Heart right ventricle (tissue), 16 donors: ENCODE data around the gene URB2. TPM values are rescaled to one million over a fixed set of nuclear protein-coding genes. Genes with fewer than 3 reads are reported as not detected.

Source experiments
- ATAC-seq, 8 donors: fragments of 200-7000 bp; cut with Tn5 transposase; one replicate each; pipeline ENCODE4 v1.9.1; 2020; ENCODE audit warnings: mild to moderate bottlenecking in 8 of 8, moderate library complexity in 8 of 8, moderate number of reproducible peaks in 1 of 8
- DNase-seq, 2 donors: peaks; one replicate each; pipeline ENCODE4 v3.0.0-alpha.2; 2020
- H3K27ac ChIP-seq, 10 donors: fragments of 200-600 bp; sonication (generic) in 2 of 10; one replicate each; pipeline versions ENCODE4 v1.5.0 to v1.8.0; 2020 to 2022; ENCODE audit warnings: mild to moderate bottlenecking in 3 of 10
- H3K27me3 ChIP-seq, 7 donors: fragments of 200-600 bp; one replicate each; pipeline ENCODE4 v1.8.0; 2021 to 2022; ENCODE audit warnings: mild to moderate bottlenecking in 2 of 7
- H3K36me3 ChIP-seq, 9 donors: fragments of 200-600 bp; sonication (generic) in 1 of 9; one replicate each; pipeline versions ENCODE4 v1.5.0 to v1.8.0; 2020 to 2022; ENCODE audit warnings: mild to moderate bottlenecking in 2 of 9
- H3K4me1 ChIP-seq, 9 donors: fragments of 200-600 bp; sonication (generic) in 1 of 9; one replicate each; pipeline versions ENCODE4 v1.5.0 to v1.8.0; 2020 to 2022; ENCODE audit warnings: mild to moderate bottlenecking in 4 of 9
- H3K4me3 ChIP-seq, 10 donors: fragments of 200-600 bp; sonication (generic) in 2 of 10; one replicate each; pipeline versions ENCODE4 v1.5.0 to v1.8.0; 2020 to 2022; ENCODE audit warnings: mild to moderate bottlenecking in 7 of 10, moderate library complexity in 2 of 10
- H3K9me3 ChIP-seq, 11 donors: fragments of 200-600 bp in 10 of 11; sonication (generic) in 2 of 11; one replicate each; pipeline versions ENCODE4 v1.5.0 to v1.8.0; 2013 to 2022; ENCODE audit warnings: mild to moderate bottlenecking in 2 of 11, control low read depth in 1 of 11, moderate library complexity in 1 of 11
- WGBS, 2 donors: extraction: QIAGEN DNeasy Blood & Tissue Kit; methylation state at CpG; one replicate each; pipeline ENCODE4 v1.1.7; 2013; ENCODE audit warnings: inconsistent platforms in 1 of 2; 5-methylcytosine and 5-hydroxymethylcytosine counted together
- intact Hi-C, 10 donors: fragments of 100-400 bp; cut with DNase I; formaldehyde crosslinking; loops; one replicate each; pipeline versions ENCODE4 v1.11.1 to v1.14.2; 2022
- polyA plus RNA-seq, 2 donors: library from polyadenylated mRNA; stranded (reverse); fragments of 200-250 nt; gene quantifications; one replicate each; pipeline ENCODE4 v1.2.3, GENCODE V29; 2013
- total RNA-seq, 10 donors: library from RNA; stranded (reverse); fragmentation: NEBNext Ultra II Directional in 3 of 10; extraction: Animal tissue kit (Norgen Biotek cat#: 25700) in 3 of 10; gene quantifications; one replicate each; pipeline versions ENCODE4 v1.2.1 to v1.2.4, GENCODE V29; 2021 to 2023
- TF ChIP-seq, protein P1 (sequence below), 9 donors: fragments of 200-600 bp; sonication (generic) in 2 of 9; IDR thresholded peaks; one replicate each; pipeline versions ENCODE4 v1.5.0 to v1.8.0; 2021 to 2022; ENCODE audit warnings: antibody characterized with exemption in 9 of 9, mild to moderate bottlenecking in 5 of 9, moderate library complexity in 1 of 9
- donor health status: Arrhythmogenic right ventricular cardiomyopathy.
- donor health status: ischemic (EF 13 %, LVEDD 7.1; RV severe dilation, severe dysfunction).
- donor health status: healthy with polysubstance abuse.
- donor health status: DM: no; HTN: yes; CAD: no.
- donor health status: DM: no; HTN: no; CAD: no.
- donor health status: ischemic (EF 25% LVEDD 6.9; RV normal size, moderate dysfunction).
- donor health status: ischemic (EF 25% LVEDD 5.7; RV mildly dilated, moderate dysfunction).
- donor health status: healthy.
- donor health status: DM: yes; HTN: yes; CAD: no.
- donor health status: Ischemic cardiomyopathy.
- donor health status: ischemic (EF 35%, LVEDD 5.7; RV mildly dilated, moderate dysfunction).
- donor health status: nonischemic (EF 11% LVEDD 7.7; RV severe dilation, severe dysfunction).
- donor health status: DM: yes; HTN: yes; CAD: no.
- donor health status: PGD.
- donor health status: ischemic (EF 29% LVEDD 5.4; RV normal size, mild dysfunction).
- donor health status: nonischemic (EF 23%, LVEDD 6.1; RV moderate dilation, normal function).

Gene URB2
- total and polyA plus RNA-seq, 12 donors: 1.6 to 5.6 (median 4.2) TPM

DNA sequence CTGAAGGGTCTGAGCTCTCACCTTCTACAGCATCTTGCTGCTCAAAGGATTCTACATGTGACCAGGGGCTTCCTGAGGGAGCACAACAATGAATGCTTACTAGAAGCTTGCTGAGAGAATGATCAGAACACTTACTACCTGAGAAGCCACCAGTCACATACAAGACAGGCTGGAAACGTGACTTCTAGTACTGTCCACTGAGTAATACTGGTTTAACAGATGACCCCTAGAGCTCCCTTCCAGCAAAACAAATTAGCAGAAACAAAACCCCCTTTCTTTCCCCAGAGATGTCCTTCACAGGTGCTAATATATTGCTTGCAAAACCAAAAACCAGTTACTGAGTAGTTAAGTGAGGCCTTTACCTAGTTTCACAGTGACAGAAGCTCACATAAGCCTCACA lies 2.2 kb upstream of the URB2 start:
- WGBS, 2 donors: 75 to 84% methylated on average over 1 of the region's 1 CpG
- intact Hi-C loops: loop anchor here in 3 of 10 donors (2.0 to 10.0 kb wide), 3 partner anchors 62 to 69 kb away; partner anchors contain the start of gene ABCB10 (in 2 of the 3)
- ATAC-seq: no peak
- H3K36me3 ChIP-seq: peaks cover 0 to 4% (median 0%) of the 10 kb centered on the region in 9 donors
- no peaks in the 10 kb centered on the region for H3K27me3 ChIP-seq
- peak overlapping the region in 1 of 10 donors; percentile 95 for H3K4me3 ChIP-seq
- no peak for DNase-seq
- H3K27ac ChIP-seq: no peak overlapping the region
- TF ChIP-seq, protein P1, sequence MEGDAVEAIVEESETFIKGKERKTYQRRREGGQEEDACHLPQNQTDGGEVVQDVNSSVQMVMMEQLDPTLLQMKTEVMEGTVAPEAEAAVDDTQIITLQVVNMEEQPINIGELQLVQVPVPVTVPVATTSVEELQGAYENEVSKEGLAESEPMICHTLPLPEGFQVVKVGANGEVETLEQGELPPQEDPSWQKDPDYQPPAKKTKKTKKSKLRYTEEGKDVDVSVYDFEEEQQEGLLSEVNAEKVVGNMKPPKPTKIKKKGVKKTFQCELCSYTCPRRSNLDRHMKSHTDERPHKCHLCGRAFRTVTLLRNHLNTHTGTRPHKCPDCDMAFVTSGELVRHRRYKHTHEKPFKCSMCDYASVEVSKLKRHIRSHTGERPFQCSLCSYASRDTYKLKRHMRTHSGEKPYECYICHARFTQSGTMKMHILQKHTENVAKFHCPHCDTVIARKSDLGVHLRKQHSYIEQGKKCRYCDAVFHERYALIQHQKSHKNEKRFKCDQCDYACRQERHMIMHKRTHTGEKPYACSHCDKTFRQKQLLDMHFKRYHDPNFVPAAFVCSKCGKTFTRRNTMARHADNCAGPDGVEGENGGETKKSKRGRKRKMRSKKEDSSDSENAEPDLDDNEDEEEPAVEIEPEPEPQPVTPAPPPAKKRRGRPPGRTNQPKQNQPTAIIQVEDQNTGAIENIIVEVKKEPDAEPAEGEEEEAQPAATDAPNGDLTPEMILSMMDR (IDR thresholded peaks at IDR 0.05): no peak
- no peaks in the 10 kb centered on the region for H3K9me3 ChIP-seq
- peaks cover 15 to 74% (median 47%) of the 10 kb centered on the region in 9 donors for H3K4me1 ChIP-seq

DNA sequence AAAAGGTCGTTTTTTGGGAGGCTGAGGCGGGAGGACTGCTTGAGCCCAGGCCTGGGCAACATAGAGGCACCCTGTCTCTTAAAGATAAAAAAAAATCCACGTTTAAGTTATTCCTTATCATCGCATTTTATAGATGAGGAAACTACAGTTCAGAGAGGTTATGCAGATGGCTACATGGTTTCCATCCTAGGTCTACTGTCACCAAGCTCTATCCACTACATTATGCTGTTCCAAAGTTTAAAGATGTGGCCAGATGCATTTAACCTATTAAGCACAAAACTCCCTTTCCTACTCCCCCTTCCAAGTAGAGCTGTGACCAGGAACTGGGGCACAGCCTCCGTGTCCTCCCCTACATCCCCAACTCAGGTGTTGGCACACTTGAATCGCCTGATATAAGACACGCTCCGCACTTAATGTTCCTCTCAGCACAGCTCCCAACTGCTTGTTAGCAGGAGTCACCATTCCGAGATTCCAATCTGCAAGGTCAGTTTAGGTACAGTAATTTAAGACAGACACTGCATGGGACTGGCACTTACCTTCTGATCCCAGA lies 1.5 kb upstream of the URB2 start:
- TF ChIP-seq, protein P1 (IDR thresholded peaks at IDR 0.05): no peak
- WGBS, 2 donors: 42 to 45% methylated on average over 9 of the region's 9 CpGs

DNA sequence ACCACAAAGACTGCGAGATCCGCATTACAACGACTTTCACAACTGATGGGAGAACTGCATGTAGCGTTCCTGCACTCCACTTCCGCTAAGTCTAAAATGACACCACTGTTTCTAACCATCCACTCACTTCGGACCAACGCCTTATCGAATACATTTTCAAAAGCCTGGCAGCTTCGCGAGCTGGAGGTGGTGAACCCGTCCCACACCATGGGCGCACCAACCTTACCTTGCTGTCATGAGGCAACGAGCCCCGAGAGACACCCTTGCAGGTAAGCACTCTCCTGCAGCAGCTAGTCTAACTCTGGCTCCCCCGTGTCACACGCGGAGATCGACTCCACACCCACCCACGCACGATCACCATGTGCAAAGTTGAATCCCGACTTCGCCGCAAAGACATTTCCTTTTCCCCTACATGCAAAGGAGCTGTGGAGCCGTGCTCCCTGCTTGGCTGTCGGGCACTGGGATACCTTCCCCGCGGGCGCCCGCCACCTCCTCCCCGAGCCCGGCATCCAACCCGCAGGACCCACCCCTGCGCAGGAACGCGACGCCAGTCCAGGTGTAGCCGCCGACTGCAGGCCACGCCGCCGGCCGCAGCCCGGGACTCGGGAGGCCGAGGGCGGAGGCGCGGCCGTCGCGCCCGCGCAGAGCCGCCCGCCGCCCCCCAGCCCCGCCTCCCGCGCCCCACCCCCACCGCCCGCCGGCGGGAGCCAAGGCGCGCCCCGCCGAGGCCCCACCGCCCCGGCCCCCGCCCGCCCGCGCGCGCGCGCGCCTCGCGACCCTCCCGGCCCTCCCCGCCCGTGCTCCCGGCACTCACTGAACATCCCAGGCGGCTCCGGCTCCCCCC lies 754 bp upstream of the URB2 start:
- DNase-seq: peak in 1 of 2 donors; percentile 27
- Histone ChIP-seq H3K27ac (peak overlapping the region; percentile 85 to 95 (median 92)), H3K27me3 (no peaks in the 10 kb centered on the region), H3K4me1 (peaks cover 11 to 65% (median 42%) of the 10 kb centered on the region in 9 donors), H3K9me3 (no peaks in the 10 kb centered on the region), H3K36me3 (peaks cover 0 to 12% (median 0%) of the 10 kb centered on the region in 9 donors), H3K4me3 (peak overlapping the region; percentile 70 to 99 (median 94))
- peak; percentile 17 to 58 (median 42) for ATAC-seq
- intact Hi-C loops: loop anchor here in 6 of 10 donors (1.0 to 10.0 kb wide), 5 partner anchors 66 to 118 kb away; partner anchors contain the start of genes ABCB10 (in 4 of the 6) and NUP133 (in 1 of the 6)
- TF ChIP-seq, protein P1 (IDR thresholded peaks at IDR 0.05): no peak
- 1% methylated on average over 46 to 86 of the region's 86 CpGs for WGBS, 2 donors

More for the DNA sequence above, 1.5 kb upstream of the URB2 start:
- ATAC-seq (no peak), DNase-seq (no peak)
- Histone ChIP-seq H3K4me1 (peaks cover 15 to 71% (median 42%) of the 10 kb centered on the region in 9 donors), H3K27ac (peak overlapping the region in 7 of 10 donors; percentile 48 to 94 (median 77)), H3K4me3 (peak overlapping the region; percentile 70 to 99 (median 92)), H3K36me3 (peaks cover 0 to 5% (median 0%) of the 10 kb centered on the region in 9 donors), H3K9me3 (no peaks in the 10 kb centered on the region), H3K27me3 (no peaks in the 10 kb centered on the region)
- intact Hi-C loops: loop anchor here in 7 of 10 donors (1.0 to 10.0 kb wide), 6 partner anchors 62 to 117 kb away; partner anchors contain the start of genes ABCB10 (in 4 of the 7) and NUP133 (in 1 of the 7)

DNA sequence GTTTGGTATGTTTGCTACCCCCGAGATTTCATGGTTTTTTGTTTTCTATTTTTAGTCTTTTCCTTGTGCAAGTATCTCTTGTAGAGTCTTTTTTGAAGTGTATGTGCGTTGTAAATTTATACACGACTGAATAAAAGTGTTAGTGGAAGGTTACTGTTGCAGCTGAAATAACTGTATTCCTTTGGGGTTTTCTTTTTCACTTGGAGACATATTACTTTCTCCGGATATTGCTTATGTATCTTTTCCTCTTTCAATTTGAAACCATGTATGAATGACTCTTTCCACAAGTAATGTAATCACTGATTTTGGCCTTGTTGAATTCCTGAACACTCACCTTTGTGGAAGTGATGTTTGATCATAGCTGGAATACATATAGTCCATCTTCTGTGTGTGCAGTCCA lies 956 bp downstream of the URB2 start:
- Histone ChIP-seq H3K27ac (peak overlapping the region in 5 of 10 donors; percentile 85 to 95 (median 91)), H3K27me3 (no peaks in the 10 kb centered on the region), H3K36me3 (peaks cover 0 to 12% (median 0%) of the 10 kb centered on the region in 9 donors), H3K4me1 (peaks cover 10 to 49% (median 31%) of the 10 kb centered on the region in 9 donors), H3K4me3 (peak overlapping the region in 9 of 10 donors; percentile 70 to 99 (median 94)), H3K9me3 (no peaks in the 10 kb centered on the region)
- intact Hi-C loops: loop anchor here in 6 of 10 donors (2.0 to 10.0 kb wide), 5 partner anchors 68 to 120 kb away; partner anchors contain the start of genes ABCB10 (in 4 of the 6) and NUP133 (in 1 of the 6)
- ATAC-seq (no peak), DNase-seq (no peak)
- 7% methylated on average over 4 of the region's 4 CpGs for WGBS, 2 donors
- TF ChIP-seq, protein P1 (IDR thresholded peaks at IDR 0.05): no peak
